HepG2 (cell line): ENCODE data around the gene TGFA. TPM values are rescaled to one million over a fixed set of nuclear protein-coding genes. Genes with fewer than 3 reads are reported as not detected.

Experiments
- ATAC-seq: fragments of 200-7000 bp; cut with Tn5 transposase; 3 replicates; pipeline ENCODE4 v1.9.1; 2020; ENCODE audit warnings: mild to moderate bottlenecking, moderate library complexity
- BruUV-seq: library from RNA; stranded (reverse); fragments of 400-500 nt; replicated peaks from 2 replicates; lab custom pipeline; 2021; lab: Mats Ljungman, UMichigan
- CTCF ChIA-PET: fragments of 300-600 bp; formaldehyde crosslinking; extraction: SDS; loops from one replicate; lab custom pipeline; 2021; ENCODE audit warnings: low total read pairs, inconsistent platforms, low intra/inter-chr PET ratio; lab: Yijun Ruan, JAX
- POLR2A ChIA-PET: fragments of 350-600 bp; sonication (Branson Sonifier 250); formaldehyde crosslinking; loops from one replicate; lab custom pipeline; 2020; ENCODE audit warnings: antibody characterized with exemption, inconsistent platforms; lab: Yijun Ruan, JAX
- DNase-seq: peaks from one replicate; pipeline ENCODE4 v3.0.0-alpha.2; 2015; ENCODE audit warnings: low spot score
- FAIRE-seq: peaks from 3 replicates; lab custom pipeline; 2011; peaks lifted over from hg19 to GRCh38; lab: Jason Lieb, UNC
- H2AFZ ChIP-seq: one replicate; pipeline ENCODE4 v1.6.1; 2011; ENCODE audit warnings: low read length, inconsistent platforms
- H3K27ac ChIP-seq: fragments of 300-600 bp; 3 replicates; pipeline ENCODE4 v1.8.0; 2011; ENCODE audit warnings: mixed run types, mild to moderate bottlenecking, mixed read lengths, low read length, inconsistent platforms; ENCODE audit not compliant: insufficient read depth; ENCODE audit errors: extremely low read length
- H3K27me3 ChIP-seq, 2 experiments: fragments of 200-600 bp in 1 of 2; 2 replicates in 1 of 2; 3 replicates in 1 of 2; pipeline versions ENCODE4 v1.6.0 to v1.8.0; 2011; ENCODE audit warnings: low read length in 2 of 2, mild to moderate bottlenecking in 2 of 2, moderate library complexity in 2 of 2, inconsistent platforms in 1 of 2; ENCODE audit not compliant: insufficient read depth in 2 of 2, control insufficient read depth in 1 of 2
- H3K36me3 ChIP-seq, 2 experiments: fragments of 200-600 bp in 1 of 2; replicated peaks in 1 of 2; 2 replicates in 1 of 2; 3 replicates in 1 of 2; pipeline versions ENCODE4 v1.5.1 to v1.8.0; 2011; ENCODE audit warnings: low read length in 2 of 2, inconsistent platforms in 1 of 2; ENCODE audit not compliant: insufficient read depth in 2 of 2, control insufficient read depth in 1 of 2
- H3K4me1 ChIP-seq: 2 replicates; pipeline ENCODE4 v1.5.1; 2012; ENCODE audit warnings: low read length, inconsistent platforms; ENCODE audit not compliant: insufficient read depth
- H3K4me2 ChIP-seq: 2 replicates; pipeline ENCODE4 v1.6.0; 2011; ENCODE audit warnings: low read depth, low read length, inconsistent platforms
- H3K4me3 ChIP-seq, 3 experiments: fragments of 200-600 bp in 1 of 3; sonication (generic), shearing (Covaris generic) in 1 of 3; replicated peaks in 1 of 3; 2 replicates each; pipeline ENCODE4 v1.5.1; 2011 to 2016; ENCODE audit warnings: low read length in 3 of 3, inconsistent platforms in 2 of 3, low read depth in 2 of 3, mild to moderate bottlenecking in 2 of 3, control low read depth in 1 of 3, mixed read lengths in 1 of 3; ENCODE audit not compliant: insufficient read depth in 1 of 3
- H3K79me2 ChIP-seq: one replicate; pipeline ENCODE4 v1.6.1; 2011; ENCODE audit warnings: low read length, inconsistent platforms; ENCODE audit not compliant: insufficient read depth
- H3K9ac ChIP-seq: 2 replicates; pipeline ENCODE4 v1.6.0; 2011; ENCODE audit warnings: mild to moderate bottlenecking, low read depth, low read length, inconsistent platforms; ENCODE audit not compliant: insufficient read depth
- H3K9me3 ChIP-seq: 2 replicates; pipeline ENCODE4 v1.5.1; 2012; ENCODE audit warnings: mild to moderate bottlenecking, low read length
- H4K20me1 ChIP-seq: 2 replicates; pipeline ENCODE4 v1.6.0; 2011; ENCODE audit warnings: inconsistent platforms, mild to moderate bottlenecking, low read length, moderate library complexity; ENCODE audit not compliant: insufficient read depth
- FOXA3 ChIP-seq: IDR thresholded peaks from 2 replicates; pipeline ENCODE4 v1.6.1; 2016; ENCODE audit warnings: missing genetic modification reagents, missing compliant biosample characterization
- FOXO1 ChIP-seq: sonication (generic); formaldehyde crosslinking; IDR thresholded peaks from 2 replicates; pipeline ENCODE4 v1.4.0; 2020; ENCODE audit warnings: missing genetic modification reagents
- PHF21A ChIP-seq: sonication (generic); formaldehyde crosslinking; IDR thresholded peaks from 2 replicates; pipeline ENCODE4 v1.5.0; 2020; ENCODE audit warnings: mild to moderate bottlenecking, missing genetic modification reagents
- ZNF10 ChIP-seq: sonication (generic); formaldehyde crosslinking; IDR thresholded peaks from 2 replicates; pipeline ENCODE4 v1.4.0; 2020; ENCODE audit warnings: mild to moderate bottlenecking, low read depth, missing genetic modification reagents, borderline replicate concordance
- ZNF318 ChIP-seq: sonication (generic); formaldehyde crosslinking; IDR thresholded peaks from 2 replicates; pipeline ENCODE4 v1.4.0; 2020; ENCODE audit warnings: mild to moderate bottlenecking, missing genetic modification reagents
- ZNF772 ChIP-seq: sonication (generic); formaldehyde crosslinking; IDR thresholded peaks from 2 replicates; pipeline ENCODE4 v1.5.0; 2020; ENCODE audit warnings: mild to moderate bottlenecking, missing genetic modification reagents
- WGBS: methylation state at CpG from one replicate; pipeline ENCODE4 v1.1.6; 2017; ENCODE audit warnings: low lambda C conversion rate; 5-methylcytosine and 5-hydroxymethylcytosine counted together
- in situ Hi-C: cut with HindIII; loops from 2 replicates; pipeline ENCODE4 v1.10.0; 2017; ENCODE audit warnings: low pct_unique_long_range_greater_than_20kb; ENCODE audit not compliant: extremely low pct_ligation_motif_present
- intact Hi-C: fragments of 100-400 bp; cut with micrococcal nuclease; formaldehyde crosslinking; loops from one replicate; pipeline ENCODE4 v1.10.0; 2022; ENCODE audit not compliant: unreplicated experiment
- polyA plus RNA-seq, 8 experiments: library from polyadenylated mRNA; depleted of rRNA in 3 of 8; stranded (reverse) in 7 of 8; unstranded in 1 of 8; fragments of >200 nt; fragmentation: Illumina TruSeq in 4 of 8; extraction: Trizol in 4 of 8; gene quantifications; 2 replicates each; pipeline versions ENCODE4 v1.2.1 to v1.2.3, GENCODE V29; 2011 to 2016; ENCODE audit warnings: low read depth in 4 of 8, missing spikeins in 1 of 8, mixed read lengths in 1 of 8; ENCODE audit not compliant: insufficient read depth in 1 of 8
- total RNA-seq, 5 experiments: library from RNA; depleted of rRNA; stranded (reverse); fragments of >200 nt; fragmentation: Illumina TruSeq; extraction: Trizol; gene quantifications; 2 replicates each; pipeline ENCODE4 v1.2.3, GENCODE V29; 2016; ENCODE audit warnings: low read depth in 1 of 5
- TF ChIP-seq, protein P1 (sequence below): sonication (generic); formaldehyde crosslinking; IDR thresholded peaks from 2 replicates; pipeline ENCODE4 v1.4.0; 2020; ENCODE audit warnings: missing genetic modification reagents, borderline replicate concordance
- TF ChIP-seq, protein P2 (sequence below): sonication (generic); formaldehyde crosslinking; IDR thresholded peaks from 2 replicates; pipeline ENCODE4 v1.8.1; 2023; ENCODE audit warnings: mild to moderate bottlenecking, missing genetic modification reagents, borderline replicate concordance
- TF ChIP-seq, protein P3 (sequence below): sonication (generic); formaldehyde crosslinking; IDR thresholded peaks from 2 replicates; pipeline ENCODE4 v1.8.1; 2022; ENCODE audit warnings: low read depth, mild to moderate bottlenecking, missing genetic modification reagents

TGFA gene
- total and polyA plus RNA-seq, 2 of the 13 experiments (the other 11 are each of a cell fraction or from before 2014, with no cell fraction given): 7.8 to 15.3 TPM

DNA sequence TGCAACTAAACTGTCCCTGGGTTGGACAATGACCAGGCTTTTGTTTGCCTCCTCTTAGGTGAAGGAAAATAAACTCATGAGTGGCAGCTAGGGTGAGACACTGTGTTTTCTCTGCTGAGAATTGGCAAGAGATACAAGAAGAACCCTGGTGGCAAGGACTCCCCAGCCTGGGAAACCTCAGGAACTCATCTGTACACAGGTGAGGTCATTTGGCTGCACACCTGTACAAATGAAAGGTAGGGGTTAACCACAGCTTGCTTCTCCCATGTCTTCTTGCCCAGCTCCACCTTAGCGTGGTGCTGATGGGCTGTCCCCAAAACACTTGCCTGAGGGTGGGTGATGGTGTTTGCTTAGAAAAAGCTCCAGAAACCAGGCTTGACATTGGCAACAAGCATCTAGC, 154.6 kb downstream of the TGFA start:
- H3K4me2 ChIP-seq: no peak overlapping the region
- H3K4me3 ChIP-seq: no peak overlapping the region
- H2AFZ ChIP-seq: no peak overlapping the region
- H3K27ac ChIP-seq: no peak overlapping the region
- no peak overlapping the region for H3K9ac ChIP-seq
- intact Hi-C loops: no loop called here
- TF ChIP-seq FOXA3 (CRISPR knock-in tag) (no peak), ZNF318 (CRISPR knock-in tag) (no peak), PHF21A (CRISPR knock-in tag) (no peak), ZNF772 (CRISPR knock-in tag) (no peak), FOXO1 (CRISPR knock-in tag) (no peak), ZNF10 (CRISPR knock-in tag) (no peak)
- TF ChIP-seq, protein P1, sequence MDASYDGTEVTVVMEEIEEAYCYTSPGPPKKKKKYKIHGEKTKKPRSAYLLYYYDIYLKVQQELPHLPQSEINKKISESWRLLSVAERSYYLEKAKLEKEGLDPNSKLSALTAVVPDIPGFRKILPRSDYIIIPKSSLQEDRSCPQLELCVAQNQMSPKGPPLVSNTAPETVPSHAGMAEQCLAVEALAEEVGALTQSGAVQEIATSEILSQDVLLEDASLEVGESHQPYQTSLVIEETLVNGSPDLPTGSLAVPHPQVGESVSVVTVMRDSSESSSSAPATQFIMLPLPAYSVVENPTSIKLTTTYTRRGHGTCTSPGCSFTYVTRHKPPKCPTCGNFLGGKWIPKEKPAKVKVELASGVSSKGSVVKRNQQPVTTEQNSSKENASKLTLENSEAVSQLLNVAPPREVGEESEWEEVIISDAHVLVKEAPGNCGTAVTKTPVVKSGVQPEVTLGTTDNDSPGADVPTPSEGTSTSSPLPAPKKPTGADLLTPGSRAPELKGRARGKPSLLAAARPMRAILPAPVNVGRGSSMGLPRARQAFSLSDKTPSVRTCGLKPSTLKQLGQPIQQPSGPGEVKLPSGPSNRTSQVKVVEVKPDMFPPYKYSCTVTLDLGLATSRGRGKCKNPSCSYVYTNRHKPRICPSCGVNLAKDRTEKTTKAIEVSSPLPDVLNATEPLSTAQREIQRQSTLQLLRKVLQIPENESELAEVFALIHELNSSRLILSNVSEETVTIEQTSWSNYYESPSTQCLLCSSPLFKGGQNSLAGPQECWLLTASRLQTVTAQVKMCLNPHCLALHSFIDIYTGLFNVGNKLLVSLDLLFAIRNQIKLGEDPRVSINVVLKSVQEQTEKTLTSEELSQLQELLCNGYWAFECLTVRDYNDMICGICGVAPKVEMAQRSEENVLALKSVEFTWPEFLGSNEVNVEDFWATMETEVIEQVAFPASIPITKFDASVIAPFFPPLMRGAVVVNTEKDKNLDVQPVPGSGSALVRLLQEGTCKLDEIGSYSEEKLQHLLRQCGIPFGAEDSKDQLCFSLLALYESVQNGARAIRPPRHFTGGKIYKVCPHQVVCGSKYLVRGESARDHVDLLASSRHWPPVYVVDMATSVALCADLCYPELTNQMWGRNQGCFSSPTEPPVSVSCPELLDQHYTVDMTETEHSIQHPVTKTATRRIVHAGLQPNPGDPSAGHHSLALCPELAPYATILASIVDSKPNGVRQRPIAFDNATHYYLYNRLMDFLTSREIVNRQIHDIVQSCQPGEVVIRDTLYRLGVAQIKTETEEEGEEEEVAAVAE: no peak
- TF ChIP-seq, protein P2, sequence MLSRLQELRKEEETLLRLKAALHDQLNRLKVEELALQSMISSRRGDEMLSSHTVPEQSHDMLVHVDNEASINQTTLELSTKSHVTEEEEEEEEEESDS (CRISPR knock-in tag): no peak
- TF ChIP-seq, protein P3, sequence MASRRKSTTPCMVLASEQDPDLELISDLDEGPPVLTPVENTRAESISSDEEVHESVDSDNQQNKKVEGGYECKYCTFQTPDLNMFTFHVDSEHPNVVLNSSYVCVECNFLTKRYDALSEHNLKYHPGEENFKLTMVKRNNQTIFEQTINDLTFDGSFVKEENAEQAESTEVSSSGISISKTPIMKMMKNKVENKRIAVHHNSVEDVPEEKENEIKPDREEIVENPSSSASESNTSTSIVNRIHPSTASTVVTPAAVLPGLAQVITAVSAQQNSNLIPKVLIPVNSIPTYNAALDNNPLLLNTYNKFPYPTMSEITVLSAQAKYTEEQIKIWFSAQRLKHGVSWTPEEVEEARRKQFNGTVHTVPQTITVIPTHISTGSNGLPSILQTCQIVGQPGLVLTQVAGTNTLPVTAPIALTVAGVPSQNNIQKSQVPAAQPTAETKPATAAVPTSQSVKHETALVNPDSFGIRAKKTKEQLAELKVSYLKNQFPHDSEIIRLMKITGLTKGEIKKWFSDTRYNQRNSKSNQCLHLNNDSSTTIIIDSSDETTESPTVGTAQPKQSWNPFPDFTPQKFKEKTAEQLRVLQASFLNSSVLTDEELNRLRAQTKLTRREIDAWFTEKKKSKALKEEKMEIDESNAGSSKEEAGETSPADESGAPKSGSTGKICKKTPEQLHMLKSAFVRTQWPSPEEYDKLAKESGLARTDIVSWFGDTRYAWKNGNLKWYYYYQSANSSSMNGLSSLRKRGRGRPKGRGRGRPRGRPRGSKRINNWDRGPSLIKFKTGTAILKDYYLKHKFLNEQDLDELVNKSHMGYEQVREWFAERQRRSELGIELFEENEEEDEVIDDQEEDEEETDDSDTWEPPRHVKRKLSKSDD: no peak
- TF ChIP-seq, all 625 proteins: peak for 0
- DNase-seq: no peak
- FAIRE-seq: no peak
- no TSS peak for BruUV-seq
- ChIA-PET CTCF (no interaction called here), POLR2A (no interaction called here)
- no peaks in the 10 kb centered on the region for H3K9me3 ChIP-seq
- H3K4me1 ChIP-seq: peaks cover 12% of the 10 kb centered on the region
- H4K20me1 ChIP-seq: no peaks in the 10 kb centered on the region
- no CpG with 5 or more reads among the region's 1 CpG for WGBS
- in situ Hi-C loops: no loop called here
- no peaks in the 10 kb centered on the region for H3K79me2 ChIP-seq
- no peaks in the 10 kb centered on the region for H3K36me3 ChIP-seq
- H3K27me3 ChIP-seq: peaks cover 0 to 12% of the 10 kb centered on the region in 2 experiments; a peak in 2 of 5 replicates
- ATAC-seq: no peak
